Ascending aorta (tissue), 2 donors: ENCODE measurements around the gene ANKRD23. TPM values are rescaled to one million over a fixed set of nuclear protein-coding genes. Genes with fewer than 3 reads are reported as not detected.

Experiments
- DNase-seq, 2 donors: peaks; one replicate each; pipeline ENCODE4 v3.0.0-alpha.2; 2019; ENCODE audit warnings: low spot score in 2 of 2
- H3K27ac ChIP-seq, 2 donors: fragments of 200-600 bp; sonication (generic); one replicate each; pipeline ENCODE4 v1.5.1; 2016 to 2017; ENCODE audit warnings: mild to moderate bottlenecking in 1 of 2
- H3K27me3 ChIP-seq: fragments of 200-600 bp; sonication (generic); one replicate; pipeline ENCODE4 v1.5.1; 2017
- H3K36me3 ChIP-seq, 2 donors: fragments of 200-600 bp; sonication (generic); one replicate each; pipeline ENCODE4 v1.5.1; 2016
- H3K4me1 ChIP-seq, 2 donors: fragments of 200-600 bp; sonication (generic); one replicate each; pipeline ENCODE4 v1.5.1; 2016 to 2017; ENCODE audit warnings: mild to moderate bottlenecking in 1 of 2
- H3K4me3 ChIP-seq, 2 donors: fragments of 200-600 bp; sonication (generic); one replicate each; pipeline ENCODE4 v1.5.1; 2016 to 2017; ENCODE audit warnings: mild to moderate bottlenecking in 1 of 2
- H3K9me3 ChIP-seq, 2 donors: fragments of 200-600 bp; sonication (generic); one replicate each; pipeline ENCODE4 v1.5.1; 2016
- CTCF ChIP-seq, 3 experiments: fragments of 200-600 bp in 2 of 3; fragments of 450-650 bp in 1 of 3; sonication (generic) in 2 of 3; IDR thresholded peaks; one replicate each; pipeline ENCODE4 v1.5.1; 2016 to 2019; ENCODE audit warnings: antibody characterized with exemption in 3 of 3, mild to moderate bottlenecking in 1 of 3, moderate library complexity in 1 of 3
- intact Hi-C: fragments of 100-400 bp; cut with DNase I; formaldehyde crosslinking; loops from one replicate; pipeline ENCODE4 v1.15.1; 2023
- total RNA-seq: library from RNA; depleted of rRNA; stranded (reverse); fragments of >200 nt; gene quantifications from one replicate; pipeline ENCODE4 v1.1.0, GENCODE V29; 2016

The ANKRD23 gene
- total RNA-seq, 1 donor from 2014 or later: 4.0 TPM

- no peaks in the 10 kb centered on the region for H3K36me3 ChIP-seq
- DNase-seq: no peak
- intact Hi-C loops: loop anchor here (10.0 kb wide), 1 partner anchor 612 kb away; the partner anchor contains the start of genes CIAO1 and TMEM127
- no peak for TF ChIP-seq CTCF (IDR thresholded peaks at IDR 0.05)
- H3K27me3 ChIP-seq: no peaks in the 10 kb centered on the region
- no peak overlapping the region for H3K27ac ChIP-seq
- no peak overlapping the region for H3K4me3 ChIP-seq
- H3K4me1 ChIP-seq: peaks cover 2 to 12% of the 10 kb centered on the region in 2 donors
- no peaks in the 10 kb centered on the region for H3K9me3 ChIP-seq
These were observed 32.6 kb upstream of the ANKRD23 start for GRCh38 chr2:96876269-96877041.

DNA sequence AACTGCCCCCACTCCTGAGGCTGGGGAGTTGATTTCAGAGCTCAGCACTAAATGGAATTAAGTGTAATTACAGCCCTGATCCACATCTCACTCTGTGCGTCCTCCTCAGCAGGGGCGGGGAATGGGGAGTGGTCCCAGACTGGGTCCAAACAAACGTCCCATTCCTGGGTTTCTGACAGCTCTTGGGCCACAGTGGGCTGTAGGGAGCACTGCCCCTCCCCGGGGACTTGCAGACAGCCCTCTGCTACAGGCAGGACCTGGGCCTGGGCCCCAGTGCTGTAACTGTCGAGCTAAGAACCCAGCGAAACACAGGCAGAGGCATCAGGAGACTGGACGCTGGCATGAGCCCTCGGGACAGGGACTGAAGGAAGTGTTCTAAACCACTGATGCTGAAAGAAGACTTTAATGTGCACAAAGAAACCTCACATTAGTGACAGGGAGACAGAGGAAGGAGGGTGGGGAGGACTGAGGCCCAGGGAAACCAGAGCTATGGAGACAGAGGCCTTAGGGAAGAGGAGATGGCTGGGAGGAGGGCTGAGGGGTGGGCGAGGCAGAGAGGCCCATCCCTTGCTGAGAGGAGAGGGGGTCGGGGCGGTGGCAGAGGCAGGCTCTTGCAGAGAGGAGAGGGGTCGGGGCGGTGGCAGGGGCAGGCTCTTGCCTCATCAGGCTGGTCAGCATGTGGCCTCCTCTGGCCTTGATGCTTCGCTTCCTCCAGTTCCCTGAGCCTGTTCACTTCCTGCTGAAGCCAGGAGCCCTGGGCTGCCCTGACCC, 31.9 kb upstream of the ANKRD23 start:
- no peak overlapping the region for H3K4me3 ChIP-seq
- peaks cover 2 to 16% of the 10 kb centered on the region in 2 donors for H3K4me1 ChIP-seq
- H3K27ac ChIP-seq: no peak overlapping the region
- DNase-seq: no peak
- intact Hi-C loops: loop anchor here (10.0 kb wide), 1 partner anchor 611 kb away; the partner anchor contains the start of genes CIAO1 and TMEM127
- H3K27me3 ChIP-seq: no peaks in the 10 kb centered on the region
- no peak for TF ChIP-seq CTCF (IDR thresholded peaks at IDR 0.05)
- H3K9me3 ChIP-seq: no peaks in the 10 kb centered on the region
- H3K36me3 ChIP-seq: no peaks in the 10 kb centered on the region

GRCh38 chr2:96874198-96874831, 30.5 kb upstream of the ANKRD23 start:
- peak overlapping the region; percentile 58 to 61 for H3K27ac ChIP-seq
- DNase-seq: no peak
- H3K4me1 ChIP-seq: peaks cover 2 to 19% of the 10 kb centered on the region in 2 donors
- no peak overlapping the region for H3K4me3 ChIP-seq
- no peaks in the 10 kb centered on the region for H3K36me3 ChIP-seq
- intact Hi-C loops: loop anchor here (10.0 kb wide), 1 partner anchor 610 kb away; the partner anchor contains the start of genes CIAO1 and TMEM127
- no peak for TF ChIP-seq CTCF (IDR thresholded peaks at IDR 0.05)
- H3K9me3 ChIP-seq: no peaks in the 10 kb centered on the region
- no peaks in the 10 kb centered on the region for H3K27me3 ChIP-seq

DNA sequence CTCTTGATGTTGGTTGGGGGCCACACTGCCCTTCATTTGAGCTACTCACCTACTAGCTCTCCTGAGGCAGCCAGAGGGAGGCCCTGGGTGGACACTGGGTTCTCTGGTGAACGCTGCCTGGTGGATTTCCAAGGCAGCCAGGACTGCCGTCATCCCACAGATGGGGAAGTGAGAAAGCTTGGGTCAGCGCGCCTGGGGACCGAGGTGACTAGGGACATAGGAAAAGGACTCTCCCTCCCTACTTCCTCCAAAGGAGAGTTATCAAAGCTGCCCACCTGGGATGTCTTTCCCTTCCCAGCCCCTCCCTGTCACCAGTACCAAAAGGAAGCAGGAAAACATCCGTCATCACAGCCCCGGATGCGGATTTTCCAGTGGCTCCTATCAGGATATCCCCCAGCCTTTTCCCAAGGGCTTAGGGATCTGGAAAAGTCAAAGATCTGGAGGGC, 29.9 kb upstream of the ANKRD23 start:
- Histone ChIP-seq H3K27me3 (no peaks in the 10 kb centered on the region), H3K4me3 (no peak overlapping the region), H3K36me3 (no peaks in the 10 kb centered on the region), H3K4me1 (peaks cover 2 to 19% of the 10 kb centered on the region in 2 donors), H3K27ac (peak overlapping the region; percentile 58 to 61), H3K9me3 (no peaks in the 10 kb centered on the region)
- peak in 1 of 3 experiments; percentile 12 for TF ChIP-seq CTCF (IDR thresholded peaks at IDR 0.05)
- intact Hi-C loops: loop anchor here (10.0 kb wide), 1 partner anchor 609 kb away; the partner anchor contains the start of genes CIAO1 and TMEM127
- peak in 1 of 2 donors; percentile 86 for DNase-seq

DNA sequence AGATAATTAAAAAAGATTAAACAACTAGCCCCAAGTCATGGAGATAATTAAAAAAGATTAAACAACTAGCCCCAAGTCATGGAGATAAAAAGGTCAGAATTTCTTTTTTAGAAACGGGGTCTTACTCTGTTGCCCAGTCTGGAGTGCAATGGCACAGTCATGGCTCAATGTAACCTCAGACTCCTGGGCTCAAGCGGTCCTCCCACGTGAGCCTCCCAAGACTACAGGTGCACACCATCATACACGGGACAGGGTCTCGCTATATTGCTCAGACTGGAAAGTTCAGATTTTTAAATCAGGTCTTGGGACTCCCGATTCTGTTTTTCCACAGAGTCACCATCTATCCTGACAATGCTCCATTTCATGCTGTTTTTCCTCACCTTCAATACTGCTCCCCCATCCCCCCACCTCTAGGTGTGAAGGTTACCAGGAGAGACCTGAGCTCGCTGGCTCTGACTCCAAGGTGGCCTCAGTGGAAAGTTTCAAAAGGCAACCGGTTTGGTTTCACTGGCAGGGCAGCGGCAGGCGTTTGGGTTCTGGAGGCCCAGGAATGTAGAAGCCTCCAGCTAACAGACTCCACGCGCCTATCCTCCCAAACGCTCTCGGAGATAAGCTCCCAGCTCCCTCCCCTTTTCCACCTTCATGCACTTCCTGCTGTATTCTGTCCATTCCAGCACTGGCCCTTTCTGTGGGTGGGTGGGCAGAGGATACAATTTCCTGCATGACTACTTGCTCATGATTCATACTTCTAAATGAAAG, 28.9 kb upstream of the ANKRD23 start:
- no peak for DNase-seq
- Histone ChIP-seq H3K27me3 (no peaks in the 10 kb centered on the region), H3K36me3 (no peaks in the 10 kb centered on the region), H3K27ac (peak overlapping the region; percentile 58 to 61), H3K4me3 (no peak overlapping the region), H3K9me3 (no peaks in the 10 kb centered on the region), H3K4me1 (peaks cover 7 to 24% of the 10 kb centered on the region in 2 donors)
- no peak for TF ChIP-seq CTCF (IDR thresholded peaks at IDR 0.05)
- intact Hi-C loops: loop anchor here (10.0 kb wide), 1 partner anchor 608 kb away; the partner anchor contains the start of genes CIAO1 and TMEM127
